BJ (cell line): ENCODE results near the gene HOXB4. TPM values are rescaled to one million over a fixed set of nuclear protein-coding genes. Genes with fewer than 3 reads are reported as not detected.

Experiments used
- CTCF ChIA-PET: fragments of 350-600 bp; formaldehyde crosslinking; extraction: SDS; loops from one replicate; lab custom pipeline; 2021; ENCODE audit warnings: antibody characterized with exemption, inconsistent platforms; lab: Yijun Ruan, JAX
- POLR2A ChIA-PET: fragments of 300-600 bp; sonication (Branson Sonifier 250); formaldehyde crosslinking; extraction: SDS; loops from one replicate; lab custom pipeline; 2021; ENCODE audit warnings: antibody characterized with exemption; lab: Charles Lee
- DNase-seq: peaks from one replicate; pipeline ENCODE4 v3.0.0-alpha.2; 2011; ENCODE audit warnings: low read depth
- H3K27me3 ChIP-seq: 2 replicates; pipeline ENCODE4 v1.6.0; 2011; ENCODE audit warnings: low read length; ENCODE audit not compliant: control insufficient read depth, insufficient read depth
- H3K36me3 ChIP-seq: 2 replicates; pipeline ENCODE4 v1.5.1; 2011; ENCODE audit warnings: low read length; ENCODE audit not compliant: control insufficient read depth, insufficient read depth
- H3K4me3 ChIP-seq: 2 replicates; pipeline ENCODE4 v1.5.1; 2011; ENCODE audit warnings: low read depth, mild to moderate bottlenecking, control low read depth, low read length
- polyA plus RNA-seq: library from polyadenylated mRNA; depleted of rRNA; stranded (reverse); fragments of >200 nt; gene quantifications from 2 replicates; pipeline ENCODE4 v1.2.3, GENCODE V29; 2011
- TF ChIP-seq, protein P1 (sequence below): IDR thresholded peaks from 2 replicates; pipeline ENCODE4 v1.5.1; 2011; ENCODE audit warnings: low read depth, mild to moderate bottlenecking, control low read depth, inconsistent platforms, low read length, moderate library complexity; ENCODE audit not compliant: insufficient read depth

HOXB4 gene
- polyA plus RNA-seq, 1 experiment: not detected

DNA sequence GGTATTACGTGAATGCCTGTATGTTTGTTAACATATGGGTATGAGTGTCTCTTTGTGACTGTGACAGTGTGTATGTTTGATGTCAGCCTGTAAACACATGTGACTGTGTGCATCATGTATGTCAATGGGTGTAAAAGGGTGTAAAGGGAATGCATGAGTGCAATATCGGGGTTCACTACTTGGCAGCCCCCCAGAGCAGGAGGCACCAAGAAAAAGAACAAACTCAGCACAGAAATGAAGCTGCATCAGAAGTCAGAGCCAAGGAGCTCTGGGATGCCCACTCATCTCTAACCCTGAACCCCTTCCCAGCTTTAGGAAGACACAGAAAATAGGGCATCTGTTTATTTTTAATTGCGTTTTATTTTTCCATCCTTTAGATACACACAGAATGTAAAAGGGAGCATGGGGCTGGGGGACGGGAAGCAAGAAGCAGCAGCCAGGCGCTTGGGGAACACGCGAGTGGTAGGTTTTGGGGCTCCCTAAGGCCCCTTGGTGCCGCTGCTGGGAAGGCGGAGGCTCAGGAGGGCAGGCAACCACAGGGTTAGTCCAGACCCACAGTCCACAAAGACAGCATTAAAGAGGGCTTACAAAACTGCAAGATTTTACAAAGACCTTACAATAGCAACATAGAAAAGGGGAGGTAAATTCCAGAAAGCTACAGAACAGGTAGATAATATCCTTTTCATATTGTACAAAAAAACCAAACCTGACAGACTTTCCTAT lies 28.9 kb upstream of the HOXB4 start:
- CTCF ChIA-PET: interaction anchor here (0.7 to 4.7 kb wide), 5 partner anchors 11 to 272 kb away, joined by 3 to 27 read pairs (median 5); no protein-coding TSS in a partner anchor
- TF ChIP-seq, protein P1, sequence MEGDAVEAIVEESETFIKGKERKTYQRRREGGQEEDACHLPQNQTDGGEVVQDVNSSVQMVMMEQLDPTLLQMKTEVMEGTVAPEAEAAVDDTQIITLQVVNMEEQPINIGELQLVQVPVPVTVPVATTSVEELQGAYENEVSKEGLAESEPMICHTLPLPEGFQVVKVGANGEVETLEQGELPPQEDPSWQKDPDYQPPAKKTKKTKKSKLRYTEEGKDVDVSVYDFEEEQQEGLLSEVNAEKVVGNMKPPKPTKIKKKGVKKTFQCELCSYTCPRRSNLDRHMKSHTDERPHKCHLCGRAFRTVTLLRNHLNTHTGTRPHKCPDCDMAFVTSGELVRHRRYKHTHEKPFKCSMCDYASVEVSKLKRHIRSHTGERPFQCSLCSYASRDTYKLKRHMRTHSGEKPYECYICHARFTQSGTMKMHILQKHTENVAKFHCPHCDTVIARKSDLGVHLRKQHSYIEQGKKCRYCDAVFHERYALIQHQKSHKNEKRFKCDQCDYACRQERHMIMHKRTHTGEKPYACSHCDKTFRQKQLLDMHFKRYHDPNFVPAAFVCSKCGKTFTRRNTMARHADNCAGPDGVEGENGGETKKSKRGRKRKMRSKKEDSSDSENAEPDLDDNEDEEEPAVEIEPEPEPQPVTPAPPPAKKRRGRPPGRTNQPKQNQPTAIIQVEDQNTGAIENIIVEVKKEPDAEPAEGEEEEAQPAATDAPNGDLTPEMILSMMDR: no peak

DNA sequence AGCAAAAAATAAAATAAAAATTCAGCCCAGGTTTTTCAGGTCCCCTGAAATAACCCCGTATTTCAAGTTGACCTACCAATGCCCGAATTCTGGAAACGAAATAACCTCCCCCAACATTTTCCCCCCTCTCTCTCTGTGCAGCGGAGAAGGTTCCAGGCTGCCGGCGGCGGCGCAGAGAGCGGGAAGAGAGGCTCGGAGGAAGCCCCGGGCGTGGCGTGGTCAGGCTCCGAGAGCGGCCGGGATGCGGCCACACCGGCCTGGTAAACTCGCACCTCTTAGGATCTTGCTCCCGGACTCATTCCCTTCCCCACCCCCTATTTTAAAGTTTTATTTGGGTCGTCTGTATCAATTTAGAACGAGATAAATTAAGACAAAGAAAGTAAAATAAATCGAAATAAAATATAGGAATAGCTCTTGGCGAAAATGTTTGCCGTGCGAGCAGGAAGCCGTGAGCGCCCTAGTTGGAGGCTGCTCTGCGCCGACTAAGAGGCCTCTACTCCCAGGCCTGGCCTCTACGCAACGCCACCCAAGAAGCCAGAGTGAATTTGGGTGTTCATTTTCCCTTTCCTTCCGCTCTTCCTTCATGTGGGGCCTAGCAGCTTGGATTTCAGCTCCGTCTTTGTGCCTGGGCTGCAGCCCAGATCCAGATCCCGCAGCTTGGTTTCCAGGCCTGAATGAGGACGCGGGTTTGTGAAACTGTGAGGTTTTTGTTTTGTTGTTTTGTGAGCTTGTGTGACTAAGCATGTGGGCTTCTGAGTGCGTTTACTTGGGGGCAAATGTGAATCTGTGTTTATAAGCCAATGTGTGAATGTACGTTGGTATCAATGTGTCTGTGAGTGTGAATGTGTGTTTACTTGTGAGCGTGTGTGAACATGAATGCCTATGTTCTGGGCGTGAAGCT lies 28.1 kb upstream of the HOXB4 start:
- POLR2A ChIA-PET: no interaction called here
- no peaks in the 10 kb centered on the region for H3K36me3 ChIP-seq
- H3K27me3 ChIP-seq: peaks cover 92% of the 10 kb centered on the region
- no peak for DNase-seq
- TF ChIP-seq, protein P1: no peak
- CTCF ChIA-PET: interaction anchor here (0.8 to 4.7 kb wide), 6 partner anchors 11 to 271 kb away, joined by 3 to 27 read pairs (median 4); no protein-coding TSS in a partner anchor
- no peak overlapping the region for H3K4me3 ChIP-seq

More for the DNA sequence above, 28.9 kb upstream of the HOXB4 start:
- POLR2A ChIA-PET: no interaction called here
- no peak for DNase-seq
- peaks cover 91% of the 10 kb centered on the region for H3K27me3 ChIP-seq
- no peaks in the 10 kb centered on the region for H3K36me3 ChIP-seq
- no peak overlapping the region for H3K4me3 ChIP-seq

DNA sequence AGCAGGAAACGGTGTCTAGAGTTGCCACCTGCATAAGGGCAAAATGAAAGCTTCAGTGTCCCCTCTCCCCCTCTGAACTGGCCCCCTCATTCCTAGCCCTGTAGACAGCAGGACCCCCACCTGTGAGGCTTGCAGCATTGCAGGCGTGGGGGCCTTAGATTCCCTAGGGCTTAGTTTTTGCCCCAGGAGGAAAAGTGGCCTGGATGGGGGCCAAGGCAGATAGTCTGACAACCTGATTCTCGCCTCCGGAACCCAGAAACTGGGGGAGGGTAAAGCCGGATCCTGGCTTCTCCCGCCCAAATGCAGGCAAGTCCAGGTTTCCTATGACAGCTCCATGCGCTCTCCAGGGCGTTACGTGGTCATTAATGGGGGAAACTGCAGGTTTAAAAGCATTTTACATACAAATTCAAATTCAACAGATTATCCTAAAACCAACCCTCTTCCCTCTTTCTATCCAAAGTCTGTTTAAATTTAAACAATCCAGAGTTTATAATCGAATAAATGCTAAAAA lies 27.3 kb upstream of the HOXB4 start:
- ChIA-PET POLR2A (no interaction called here), CTCF (interaction anchor here (0.8 to 4.7 kb wide), 4 partner anchors 10 to 254 kb away, joined by 3 to 27 read pairs (median 4); no protein-coding TSS in a partner anchor)
- Histone ChIP-seq H3K36me3 (no peaks in the 10 kb centered on the region), H3K27me3 (peaks cover 92% of the 10 kb centered on the region), H3K4me3 (no peak overlapping the region)
- DNase-seq: no peak
- TF ChIP-seq, protein P1: no peak

DNA sequence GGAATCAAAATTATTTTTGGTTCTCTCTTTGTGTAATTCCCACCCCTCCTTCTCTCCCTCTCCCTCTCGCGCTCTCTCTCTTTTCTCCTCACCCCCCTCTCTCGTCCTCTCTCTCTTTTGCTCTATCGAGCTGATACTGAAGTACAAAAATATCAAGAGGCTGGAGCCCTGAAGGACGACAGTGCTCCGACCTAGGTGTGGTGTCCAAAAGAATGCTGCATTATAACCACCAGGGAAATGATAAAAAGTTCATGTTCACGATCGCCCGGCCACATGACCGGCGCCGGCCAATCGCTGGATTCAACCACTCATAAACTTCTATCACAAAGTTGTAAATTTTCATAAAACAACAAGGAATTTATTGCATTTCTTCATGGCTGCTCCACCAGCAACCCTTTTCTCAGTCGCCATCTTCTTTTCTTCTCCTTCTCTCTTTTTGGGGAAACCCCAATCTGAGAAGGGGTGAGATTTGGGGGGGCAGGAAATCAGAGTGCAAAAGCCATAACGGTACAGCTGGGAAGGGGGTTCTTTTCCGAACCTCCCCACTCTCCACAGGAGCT lies 26.7 kb upstream of the HOXB4 start, which contains the start of gene HOXB6:
TSS of gene HOXB6 (minus strand) at position 217 of the 560 bp plus-strand sequence. CDS start 6,836 bp downstream, outside the sequence.
- TF ChIP-seq, protein P1: no peak
- ChIA-PET POLR2A (no interaction called here), CTCF (interaction anchor here (0.8 to 1.6 kb wide), 4 partner anchors 10 to 253 kb away, joined by 3 to 4 read pairs (median 4); no protein-coding TSS in a partner anchor)
- peaks cover 92% of the 10 kb centered on the region for H3K27me3 ChIP-seq
- H3K4me3 ChIP-seq: no peak within 1 kb of the TSS
- DNase-seq: no peak
- no peaks in the 10 kb centered on the region for H3K36me3 ChIP-seq
